ENCODE results near the gene CFAP410.

CFAP410 gene

GRCh38 chr21:44320847-44321246 lies 18.3 kb downstream of the CFAP410 start:
- DNase-seq (ENCODE audit: extremely low read depth, insufficient read length): no peak
- H3K27me3 ChIP-seq (replicated peaks; ENCODE audit: control insufficient read depth, insufficient read depth, low read length): no peaks in the 10 kb centered on the region
- H3K36me3 ChIP-seq (ENCODE audit: control insufficient read depth, insufficient read depth, low read length): peaks cover 62% of the 10 kb centered on the region
- no peak for TF ChIP-seq CTCF (IDR thresholded peaks at IDR 0.05; ENCODE audit: insufficient read depth, low read length, poor library complexity, severe bottlenecking)
- no peak overlapping the region for H3K4me3 ChIP-seq (replicated peaks; ENCODE audit: low read depth, low read length)

GRCh38 chr21:44319407-44320065 lies 19.7 kb downstream of the CFAP410 start:
- no peak for TF ChIP-seq CTCF (IDR thresholded peaks at IDR 0.05; ENCODE audit: insufficient read depth, low read length, poor library complexity, severe bottlenecking)
- peaks cover 63% of the 10 kb centered on the region for H3K36me3 ChIP-seq (ENCODE audit: control insufficient read depth, insufficient read depth, low read length)
- H3K27me3 ChIP-seq (replicated peaks; ENCODE audit: control insufficient read depth, insufficient read depth, low read length): no peaks in the 10 kb centered on the region
- DNase-seq (ENCODE audit: extremely low read depth, insufficient read length): no peak
- H3K4me3 ChIP-seq (replicated peaks; ENCODE audit: low read depth, low read length): no peak overlapping the region

- no peaks in the 10 kb centered on the region for H3K27me3 ChIP-seq (replicated peaks; ENCODE audit: control insufficient read depth, insufficient read depth, low read length)
- H3K36me3 ChIP-seq (ENCODE audit: control insufficient read depth, insufficient read depth, low read length): peaks cover 61% of the 10 kb centered on the region
- DNase-seq (ENCODE audit: extremely low read depth, insufficient read length): no peak
- no peak for TF ChIP-seq CTCF (IDR thresholded peaks at IDR 0.05; ENCODE audit: insufficient read depth, low read length, poor library complexity, severe bottlenecking)
- no peak overlapping the region for H3K4me3 ChIP-seq (replicated peaks; ENCODE audit: low read depth, low read length)
Observed at GRCh38 chr21:44318489-44319285, 20.5 kb downstream of the CFAP410 start.

- DNase-seq (ENCODE audit: extremely low read depth, insufficient read length): no peak
- H3K4me3 ChIP-seq (replicated peaks; ENCODE audit: low read depth, low read length): no peak overlapping the region
- peaks cover 63% of the 10 kb centered on the region for H3K36me3 ChIP-seq (ENCODE audit: control insufficient read depth, insufficient read depth, low read length)
- no peak for TF ChIP-seq CTCF (IDR thresholded peaks at IDR 0.05; ENCODE audit: insufficient read depth, low read length, poor library complexity, severe bottlenecking)
- no peaks in the 10 kb centered on the region for H3K27me3 ChIP-seq (replicated peaks; ENCODE audit: control insufficient read depth, insufficient read depth, low read length)
Observed at GRCh38 chr21:44317871-44318270, 21.3 kb downstream of the CFAP410 start.

GRCh38 chr21:44317241-44317782 lies 21.9 kb downstream of the CFAP410 start:
- Histone ChIP-seq H3K4me3 (replicated peaks; ENCODE audit: low read depth, low read length) (no peak overlapping the region), H3K27me3 (replicated peaks; ENCODE audit: control insufficient read depth, insufficient read depth, low read length) (no peaks in the 10 kb centered on the region), H3K36me3 (ENCODE audit: control insufficient read depth, insufficient read depth, low read length) (peaks cover 64% of the 10 kb centered on the region)
- TF ChIP-seq CTCF (IDR thresholded peaks at IDR 0.05; ENCODE audit: insufficient read depth, low read length, poor library complexity, severe bottlenecking): no peak
- no peak for DNase-seq (ENCODE audit: extremely low read depth, insufficient read length)

Data from GM06990 (cell line).